ENCODE results near the gene BANF1. TPM values are rescaled to one million over a fixed set of nuclear protein-coding genes. Genes with fewer than 3 reads are reported as not detected.

Gene BANF1
- total and polyA plus RNA-seq, 2 donors = 8.6 to 181 TPM

GRCh38 chr11:66045177-66045639, 42.9 kb downstream of the BANF1 start:
- H3K27ac ChIP-seq (ENCODE audit: low read depth) = no peak overlapping the region
- DNase-seq (ENCODE audit: extremely low spot score) = no peak
- WGBS = 11% methylated on average over 11 of the region's 11 CpGs
- H3K4me3 ChIP-seq (ENCODE audit: low read depth, low read length) = no peak overlapping the region
- no peaks in the 10 kb centered on the region for H3K36me3 ChIP-seq (ENCODE audit: insufficient read depth)
- H3K4me1 ChIP-seq (ENCODE audit: insufficient read depth) = no peaks in the 10 kb centered on the region

DNA sequence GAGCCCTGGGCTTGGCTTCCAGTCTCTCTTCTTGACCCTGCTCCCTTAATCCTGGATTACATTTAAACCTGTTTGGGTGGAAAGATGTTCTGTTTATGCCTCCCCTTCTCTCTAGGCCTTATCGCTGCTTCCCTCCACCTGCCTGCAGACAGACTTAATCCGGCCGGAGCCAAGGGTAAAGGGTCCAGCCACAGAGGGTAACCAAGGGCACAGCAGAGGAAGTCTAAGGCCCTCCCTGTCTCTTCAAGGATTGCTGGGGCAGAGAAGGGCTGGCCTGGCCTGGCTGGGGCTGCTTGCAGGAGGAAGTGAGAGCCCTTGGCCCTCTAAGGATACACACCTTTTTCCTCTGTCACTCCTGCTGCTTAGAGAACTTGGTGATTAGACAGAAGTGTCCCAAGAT, 44.6 kb downstream of the BANF1 start:
- H3K4me1 ChIP-seq (ENCODE audit: insufficient read depth) = no peaks in the 10 kb centered on the region
- no peaks in the 10 kb centered on the region for H3K36me3 ChIP-seq (ENCODE audit: insufficient read depth)
- no peak for DNase-seq (ENCODE audit: extremely low spot score)
- H3K27ac ChIP-seq (ENCODE audit: low read depth) = no peak overlapping the region
- WGBS = 93% methylated on average over 3 of the region's 3 CpGs
- no peak overlapping the region for H3K4me3 ChIP-seq (ENCODE audit: low read depth, low read length)

DNA sequence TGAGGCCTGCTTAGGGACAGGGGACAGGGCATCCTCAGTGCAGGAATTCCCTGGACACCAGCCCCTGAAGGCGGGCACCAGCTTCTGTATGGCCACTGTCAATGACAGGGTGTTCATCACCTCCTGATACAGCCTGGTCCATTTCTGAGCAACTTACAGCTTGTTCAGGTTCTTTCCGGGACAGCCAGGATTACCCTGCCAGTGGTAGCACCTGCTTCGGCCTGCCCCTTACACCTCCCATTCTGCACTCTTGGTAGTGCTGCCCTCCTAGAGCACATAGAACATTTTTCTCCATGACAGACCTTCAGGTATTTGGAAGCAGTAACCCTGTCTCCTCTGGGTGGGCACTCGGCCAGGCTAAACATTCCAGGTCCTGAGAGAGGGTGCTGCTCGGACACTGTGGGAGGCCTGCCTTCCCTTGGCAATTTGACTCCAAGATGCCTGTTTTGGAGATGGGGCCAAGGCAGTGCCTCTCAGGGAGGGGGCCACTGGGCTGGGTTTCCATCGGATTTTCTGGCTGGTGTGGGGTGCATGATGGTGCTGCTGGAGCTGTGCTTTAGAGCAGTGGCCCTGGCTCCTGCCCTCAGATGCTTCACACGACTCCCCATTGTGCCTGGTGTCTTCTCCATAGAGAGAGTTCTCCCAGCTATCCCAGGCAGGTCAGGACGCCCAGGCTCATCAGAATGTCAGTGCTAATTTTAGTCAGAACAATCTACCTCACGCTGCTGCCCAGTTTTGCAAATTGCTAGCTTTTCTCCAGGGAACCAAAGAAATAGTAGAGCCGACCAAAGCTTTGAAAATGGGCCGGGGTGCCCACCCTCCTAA, 45.5 kb downstream of the BANF1 start:
- H3K4me3 ChIP-seq (ENCODE audit: low read depth, low read length) = no peak overlapping the region
- no peaks in the 10 kb centered on the region for H3K36me3 ChIP-seq (ENCODE audit: insufficient read depth)
- no peaks in the 10 kb centered on the region for H3K4me1 ChIP-seq (ENCODE audit: insufficient read depth)
- DNase-seq (ENCODE audit: extremely low spot score) = no peak
- WGBS = 68% methylated on average over 11 of the region's 11 CpGs
- no peak overlapping the region for H3K27ac ChIP-seq (ENCODE audit: low read depth)

DNA sequence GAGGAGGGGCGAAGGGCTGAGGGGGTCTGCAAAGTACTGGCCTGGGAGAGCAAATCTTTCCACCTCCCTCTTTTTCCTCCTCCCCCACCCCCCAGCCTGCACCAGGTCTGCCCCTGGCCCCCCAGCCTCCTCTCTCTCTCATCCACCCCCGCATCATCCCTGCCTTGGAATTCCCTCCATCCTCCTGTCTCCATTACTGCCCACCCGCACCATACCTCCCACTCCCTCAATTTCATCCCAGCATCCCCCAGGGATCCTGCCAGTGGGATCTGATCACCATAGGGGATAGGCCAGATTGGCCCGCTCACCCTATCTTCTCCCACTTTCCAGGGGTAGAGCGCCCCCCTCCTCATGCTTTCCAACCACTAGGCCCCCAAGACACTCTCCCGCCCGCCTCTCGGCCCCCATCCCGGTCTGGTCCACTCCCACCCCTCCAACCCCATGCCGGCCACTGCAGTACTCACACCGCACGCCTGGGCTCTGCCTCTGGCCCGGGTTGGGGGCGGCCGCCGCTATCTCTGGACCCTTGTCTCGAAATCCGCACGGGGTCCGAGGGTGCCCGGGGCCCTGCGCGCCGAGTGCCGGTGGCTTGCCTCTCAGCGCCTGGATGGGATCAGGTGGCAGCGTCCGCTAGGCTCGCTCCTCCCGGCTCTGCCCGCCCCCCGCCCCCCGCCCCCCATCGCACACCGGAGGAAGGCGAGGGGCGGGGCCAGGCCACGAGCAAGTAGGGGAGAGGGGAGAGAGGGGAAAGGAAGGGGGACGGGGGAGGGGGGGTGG, 46.4 kb downstream of the BANF1 start, which contains the start of gene GAL3ST3:
TSS of gene GAL3ST3 (minus strand) at position 615 of the 777 bp plus-strand sequence. CDS start 3,746 bp downstream, outside the sequence.
- no peak for DNase-seq (ENCODE audit: extremely low spot score)
- no peaks in the 10 kb centered on the region for H3K4me1 ChIP-seq (ENCODE audit: insufficient read depth)
- H3K4me3 ChIP-seq (ENCODE audit: low read depth, low read length) = no peak within 1 kb of the TSS
- WGBS = 10% methylated on average over 39 of the region's 39 CpGs
- H3K27ac ChIP-seq (ENCODE audit: low read depth) = no peak within 1 kb of the TSS
- no peaks in the 10 kb centered on the region for H3K36me3 ChIP-seq (ENCODE audit: insufficient read depth)

- 83% methylated on average over 5 of the region's 5 CpGs for WGBS
- no peak overlapping the region for H3K27ac ChIP-seq (ENCODE audit: low read depth)
- no peak overlapping the region for H3K4me3 ChIP-seq (ENCODE audit: low read depth, low read length)
- no peaks in the 10 kb centered on the region for H3K4me1 ChIP-seq (ENCODE audit: insufficient read depth)
- no peaks in the 10 kb centered on the region for H3K36me3 ChIP-seq (ENCODE audit: insufficient read depth)
- DNase-seq (ENCODE audit: extremely low spot score) = no peak
These were observed 48.4 kb downstream of the BANF1 start for GRCh38 chr11:66050581-66051231.

DNA sequence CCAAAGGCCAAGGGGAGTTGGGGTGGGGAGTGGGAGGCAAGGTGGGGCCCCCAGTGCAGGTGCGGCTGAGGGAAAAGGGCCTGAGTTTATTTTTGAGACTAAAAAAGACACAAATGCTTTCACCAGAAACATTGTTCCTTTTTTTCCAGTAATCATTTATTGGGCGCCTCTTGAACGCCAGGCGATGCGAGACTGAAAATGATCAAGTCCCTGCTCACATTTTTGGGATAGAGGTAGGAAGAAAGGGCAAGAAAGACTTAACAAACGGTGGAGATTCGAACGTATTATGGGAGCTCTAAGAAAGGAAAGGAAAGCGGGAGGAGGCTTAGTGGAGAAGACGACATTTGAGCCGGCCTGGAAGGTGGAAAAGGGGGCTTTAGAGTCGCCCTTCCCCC, 49.1 kb downstream of the BANF1 start:
- DNase-seq (ENCODE audit: extremely low spot score) = no peak
- peak overlapping the region; percentile 86 for H3K4me3 ChIP-seq (ENCODE audit: low read depth, low read length)
- no peaks in the 10 kb centered on the region for H3K4me1 ChIP-seq (ENCODE audit: insufficient read depth)
- no peaks in the 10 kb centered on the region for H3K36me3 ChIP-seq (ENCODE audit: insufficient read depth)
- 23% methylated on average over 12 of the region's 12 CpGs for WGBS
- peak overlapping the region; percentile 46 for H3K27ac ChIP-seq (ENCODE audit: low read depth)

DNA sequence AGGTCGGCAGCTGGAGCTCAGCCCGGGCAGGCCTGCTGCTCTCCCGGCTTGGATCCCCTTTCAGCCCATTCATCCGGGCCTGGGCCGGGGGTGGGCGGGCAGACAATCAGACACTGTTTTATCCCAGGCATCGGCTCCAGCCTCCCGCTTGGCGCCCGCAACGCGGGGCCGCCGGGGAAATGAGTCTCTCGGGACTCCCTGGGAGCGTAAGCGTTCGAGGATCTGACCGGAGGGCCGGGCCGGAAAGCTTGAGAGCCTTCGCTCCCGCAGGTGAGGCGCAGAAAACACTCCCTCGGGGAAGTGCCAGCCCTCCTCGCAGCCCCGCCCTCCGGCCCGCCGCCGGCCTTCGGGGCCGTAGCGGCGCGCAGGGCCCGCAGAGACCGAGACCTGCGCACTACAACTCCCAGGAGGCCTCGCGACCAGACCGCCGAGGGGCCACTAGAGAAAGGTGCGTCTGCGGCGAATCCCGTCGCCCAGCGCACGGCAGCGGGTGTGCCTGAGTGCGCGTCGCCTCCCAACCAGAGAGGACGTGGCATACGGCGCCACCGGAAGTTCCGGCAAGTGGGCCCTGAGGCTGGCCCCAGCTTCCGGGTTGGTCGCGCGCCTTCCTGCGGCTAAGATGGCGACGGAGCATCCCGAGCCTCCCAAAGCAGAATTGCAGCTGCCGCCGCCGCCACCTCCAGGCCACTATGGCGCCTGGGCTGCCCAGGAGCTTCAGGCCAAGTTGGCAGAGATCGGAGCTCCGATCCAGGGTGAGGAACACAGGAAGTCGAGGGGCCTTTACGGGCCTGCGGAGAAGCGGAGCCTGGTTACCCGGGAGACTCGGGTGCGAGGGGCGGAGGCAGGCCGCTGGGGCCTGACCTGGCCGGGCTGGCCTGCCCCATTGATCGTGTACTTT, 49.7 kb downstream of the BANF1 start, which contains the start of gene SF3B2:
TSS of gene SF3B2 (plus strand) at position 599 of the 898 bp plus-strand sequence. CDS start at position 620, 21 bp downstream.
- under 1% methylated on average over 84 of the region's 84 CpGs for WGBS
- Histone ChIP-seq H3K4me3 (ENCODE audit: low read depth, low read length) (peak within 1 kb of the TSS; percentile 86), H3K36me3 (ENCODE audit: insufficient read depth) (peaks cover 4% of the 10 kb centered on the region), H3K4me1 (ENCODE audit: insufficient read depth) (no peaks in the 10 kb centered on the region), H3K27ac (ENCODE audit: low read depth) (peak within 1 kb of the TSS; percentile 48)
- DNase-seq (ENCODE audit: extremely low spot score) = peak; percentile 90

GRCh38 chr11:66052664-66052982, 50.3 kb downstream of the BANF1 start:
- Histone ChIP-seq H3K4me3 (ENCODE audit: low read depth, low read length) (peak overlapping the region; percentile 86), H3K27ac (ENCODE audit: low read depth) (peak overlapping the region; percentile 48), H3K36me3 (ENCODE audit: insufficient read depth) (peaks cover 5% of the 10 kb centered on the region), H3K4me1 (ENCODE audit: insufficient read depth) (no peaks in the 10 kb centered on the region)
- WGBS = 1% methylated on average over 17 of the region's 17 CpGs
- no peak for DNase-seq (ENCODE audit: extremely low spot score)

Other genes starting within 250 kb of the BANF1 start
- 3.0 TPM for gene AP5B1, start 221.5 kb upstream of the BANF1 start, total RNA-seq
- 14.7 TPM for gene AP5B1, start 221.5 kb upstream of the BANF1 start, polyA plus RNA-seq
- 4.7 TPM for gene OVOL1, start 215.4 kb upstream of the BANF1 start, total RNA-seq
- gene OVOL1, start 215.4 kb upstream of the BANF1 start, polyA plus RNA-seq = 5.1 TPM
- 0.85 TPM for gene SNX32, start 168.5 kb upstream of the BANF1 start, total RNA-seq
- 2.0 TPM for gene SNX32, start 168.5 kb upstream of the BANF1 start, polyA plus RNA-seq
- gene CFL1, start 144.3 kb upstream of the BANF1 start, total RNA-seq = 231 TPM
- gene CFL1, start 144.3 kb upstream of the BANF1 start, polyA plus RNA-seq = 728 TPM
- gene MUS81, start 142.1 kb upstream of the BANF1 start, total RNA-seq = 38.2 TPM
- gene MUS81, start 142.1 kb upstream of the BANF1 start, polyA plus RNA-seq = 65.4 TPM
- gene EFEMP2, start 129.7 kb upstream of the BANF1 start, total RNA-seq = 43.3 TPM
- gene EFEMP2, start 129.7 kb upstream of the BANF1 start, polyA plus RNA-seq = 120 TPM
- gene CTSW, start 122.7 kb upstream of the BANF1 start, total RNA-seq = 2.7 TPM
- 0.98 TPM for gene CTSW, start 122.7 kb upstream of the BANF1 start, polyA plus RNA-seq
- 60.7 TPM for gene FIBP, start 114.0 kb upstream of the BANF1 start, total RNA-seq
- gene FIBP, start 114.0 kb upstream of the BANF1 start, polyA plus RNA-seq = 64.0 TPM
- 6.9 TPM for gene CCDC85B, start 111.8 kb upstream of the BANF1 start, total RNA-seq
- 84.1 TPM for gene CCDC85B, start 111.8 kb upstream of the BANF1 start, polyA plus RNA-seq
- gene FOSL1, start 102.1 kb upstream of the BANF1 start, total RNA-seq = not detected
- gene FOSL1, start 102.1 kb upstream of the BANF1 start, polyA plus RNA-seq = 7.5 TPM
- gene C11orf68, start 83.4 kb upstream of the BANF1 start, total RNA-seq = 11.8 TPM
- gene C11orf68, start 83.4 kb upstream of the BANF1 start, polyA plus RNA-seq = 65.9 TPM
- 36.7 TPM for gene DRAP1, start 83.1 kb upstream of the BANF1 start, total RNA-seq
- 111 TPM for gene DRAP1, start 83.1 kb upstream of the BANF1 start, polyA plus RNA-seq
- gene TSGA10IP, start 57.0 kb upstream of the BANF1 start, total RNA-seq = not detected
- 0.09 TPM for gene TSGA10IP, start 57.0 kb upstream of the BANF1 start, polyA plus RNA-seq
- 18.9 TPM for gene SART1, start 40.8 kb upstream of the BANF1 start, total RNA-seq
- gene SART1, start 40.8 kb upstream of the BANF1 start, polyA plus RNA-seq = 47.2 TPM
- gene EIF1AD, start 346 bp upstream of the BANF1 start, total RNA-seq = 15.6 TPM
- 26.3 TPM for gene EIF1AD, start 346 bp upstream of the BANF1 start, polyA plus RNA-seq
- 0.58 TPM for gene CST6, start 9.5 kb downstream of the BANF1 start, total RNA-seq
- 0.37 TPM for gene CST6, start 9.5 kb downstream of the BANF1 start, polyA plus RNA-seq
- not detected for gene CATSPER1, start 24.0 kb downstream of the BANF1 start, total RNA-seq
- gene CATSPER1, start 24.0 kb downstream of the BANF1 start, polyA plus RNA-seq = 0.35 TPM
- 0.42 TPM for gene GAL3ST3, start 46.7 kb downstream of the BANF1 start, total RNA-seq
- not detected for gene GAL3ST3, start 46.7 kb downstream of the BANF1 start, polyA plus RNA-seq
- gene SF3B2, start 49.9 kb downstream of the BANF1 start, total RNA-seq = 77.2 TPM
- 142 TPM for gene SF3B2, start 49.9 kb downstream of the BANF1 start, polyA plus RNA-seq
- gene PACS1, start 67.8 kb downstream of the BANF1 start, total RNA-seq = 42.3 TPM
- 41.3 TPM for gene PACS1, start 67.8 kb downstream of the BANF1 start, polyA plus RNA-seq